Measurements from ENCODE around the gene TMEM158. TPM values are rescaled to one million over a fixed set of nuclear protein-coding genes. Genes with fewer than 3 reads are reported as not detected.
A peak's percentile ranks its signal among the peaks of the same experiment; 100 is the strongest.

Gene TMEM158
- total and polyA plus RNA-seq, 7 experiments from 2014 or later = 0.27 to 0.96 (median 0.60) TPM; not detected in 4

- no peak for DNase-seq
- Mint-ChIP-seq H3K9me3 (no peaks in the 10 kb centered on the region), H3K4me1 (peaks cover 0 to 26% (median 5%) of the 10 kb centered on the region in 7 donors), H3K27me3 (peaks cover 0 to 14% (median 0%) of the 10 kb centered on the region in 5 donors), H3K36me3 (no peaks in the 10 kb centered on the region), H3K27ac (peak overlapping the region in 1 of 9 donors; percentile 6), H3K4me3 (no peak overlapping the region)
- H3K4me3 ChIP-seq (ENCODE audit: low read length) = no peak overlapping the region
- intact Hi-C loops (cut with micrococcal nuclease) = no loop called here
- H3K4me1 ChIP-seq (ENCODE audit: control insufficient read depth in 2 of 2, insufficient read depth in 2 of 2, low read length in 2 of 2) = no peaks in the 10 kb centered on the region
- POLR2A ChIA-PET = no interaction called here
- no peak for ATAC-seq
- H3K36me3 ChIP-seq (ENCODE audit: control insufficient read depth in 2 of 3, insufficient read depth in 3 of 3, low read length in 3 of 3) = no peaks in the 10 kb centered on the region
- no peaks in the 10 kb centered on the region for H3K27me3 ChIP-seq (ENCODE audit: control insufficient read depth in 2 of 2, insufficient read depth in 2 of 2, low read length in 2 of 2)
- no peak overlapping the region for H3K27ac ChIP-seq (ENCODE audit: low read depth, low read length)
- CTCF ChIA-PET = interaction anchor here (0.8 kb wide), 1 partner anchor 27 kb away, joined by 3 read pairs; no protein-coding TSS in a partner anchor
- no peaks in the 10 kb centered on the region for H3K9me3 ChIP-seq (ENCODE audit: control insufficient read depth in 2 of 3, low read length in 3 of 3)
These were observed 39.2 kb downstream of the TMEM158 start for GRCh38 chr3:45186871-45187270.

GRCh38 chr3:45185461-45185860, 40.6 kb downstream of the TMEM158 start:
- Histone ChIP-seq H3K4me3 (ENCODE audit: low read length) (no peak overlapping the region), H3K27ac (ENCODE audit: low read depth, low read length) (no peak overlapping the region), H3K9me3 (ENCODE audit: control insufficient read depth in 2 of 3, low read length in 3 of 3) (no peaks in the 10 kb centered on the region), H3K4me1 (ENCODE audit: control insufficient read depth in 2 of 2, insufficient read depth in 2 of 2, low read length in 2 of 2) (no peaks in the 10 kb centered on the region), H3K27me3 (ENCODE audit: control insufficient read depth in 2 of 2, insufficient read depth in 2 of 2, low read length in 2 of 2) (no peaks in the 10 kb centered on the region), H3K36me3 (ENCODE audit: control insufficient read depth in 2 of 3, insufficient read depth in 3 of 3, low read length in 3 of 3) (no peaks in the 10 kb centered on the region)
- POLR2A ChIA-PET = no interaction called here
- CTCF ChIA-PET = no interaction called here
- H3K27me3 Mint-ChIP-seq = peaks cover 0 to 16% (median 0%) of the 10 kb centered on the region in 5 donors
- H3K36me3 Mint-ChIP-seq = no peaks in the 10 kb centered on the region
- DNase-seq = no peak
- no peaks in the 10 kb centered on the region for H3K9me3 Mint-ChIP-seq
- ATAC-seq = no peak
- no peak overlapping the region for H3K27ac Mint-ChIP-seq
- intact Hi-C loops (cut with micrococcal nuclease) = no loop called here
- H3K4me1 Mint-ChIP-seq = peaks cover 0 to 20% (median 5%) of the 10 kb centered on the region in 7 donors
- H3K4me3 Mint-ChIP-seq = no peak overlapping the region

GRCh38 chr3:45185052-45185451, 41.0 kb downstream of the TMEM158 start:
- Mint-ChIP-seq H3K36me3 (no peaks in the 10 kb centered on the region), H3K27me3 (peaks cover 0 to 20% (median under 1%) of the 10 kb centered on the region in 5 donors), H3K27ac (no peak overlapping the region), H3K4me1 (peaks cover 0 to 20% (median 5%) of the 10 kb centered on the region in 7 donors), H3K9me3 (no peaks in the 10 kb centered on the region), H3K4me3 (no peak overlapping the region)
- Histone ChIP-seq H3K36me3 (ENCODE audit: control insufficient read depth in 2 of 3, insufficient read depth in 3 of 3, low read length in 3 of 3) (no peaks in the 10 kb centered on the region), H3K4me3 (ENCODE audit: low read length) (no peak overlapping the region), H3K27ac (ENCODE audit: low read depth, low read length) (no peak overlapping the region), H3K4me1 (ENCODE audit: control insufficient read depth in 2 of 2, insufficient read depth in 2 of 2, low read length in 2 of 2) (no peaks in the 10 kb centered on the region), H3K9me3 (ENCODE audit: control insufficient read depth in 2 of 3, low read length in 3 of 3) (no peaks in the 10 kb centered on the region), H3K27me3 (ENCODE audit: control insufficient read depth in 2 of 2, insufficient read depth in 2 of 2, low read length in 2 of 2) (no peaks in the 10 kb centered on the region)
- DNase-seq = no peak
- CTCF ChIA-PET = interaction anchor here (1.0 kb wide), 1 partner anchor 25 kb away, joined by 3 read pairs; no protein-coding TSS in a partner anchor
- intact Hi-C loops (cut with micrococcal nuclease) = no loop called here
- no peak for ATAC-seq
- POLR2A ChIA-PET = no interaction called here

GRCh38 chr3:45183872-45184262, 42.2 kb downstream of the TMEM158 start:
- ChIA-PET CTCF (interaction anchor here (1.0 kb wide), 1 partner anchor 26 kb away, joined by 3 read pairs; no protein-coding TSS in a partner anchor), POLR2A (interaction anchor here (0.6 kb wide), 1 partner anchor 56 kb away, joined by 3 read pairs; no protein-coding TSS in a partner anchor)
- H3K4me3 ChIP-seq (ENCODE audit: low read length) = no peak overlapping the region
- Mint-ChIP-seq H3K27me3 (peaks cover 0 to 30% (median 8%) of the 10 kb centered on the region in 5 donors), H3K4me1 (peaks cover 0 to 17% (median 5%) of the 10 kb centered on the region in 7 donors), H3K4me3 (no peak overlapping the region), H3K36me3 (no peaks in the 10 kb centered on the region), H3K9me3 (no peaks in the 10 kb centered on the region), H3K27ac (peak overlapping the region in 1 of 9 donors; percentile 34)
- intact Hi-C loops (cut with micrococcal nuclease) = no loop called here
- H3K4me1 ChIP-seq (ENCODE audit: control insufficient read depth in 2 of 2, insufficient read depth in 2 of 2, low read length in 2 of 2) = no peaks in the 10 kb centered on the region
- no peaks in the 10 kb centered on the region for H3K9me3 ChIP-seq (ENCODE audit: control insufficient read depth in 2 of 3, low read length in 3 of 3)
- H3K27me3 ChIP-seq (ENCODE audit: control insufficient read depth in 2 of 2, insufficient read depth in 2 of 2, low read length in 2 of 2) = no peaks in the 10 kb centered on the region
- DNase-seq (no peak), ATAC-seq (no peak)
- no peak overlapping the region for H3K27ac ChIP-seq (ENCODE audit: low read depth, low read length)
- H3K36me3 ChIP-seq (ENCODE audit: control insufficient read depth in 2 of 3, insufficient read depth in 3 of 3, low read length in 3 of 3) = no peaks in the 10 kb centered on the region

GRCh38 chr3:45182915-45183871, 42.9 kb downstream of the TMEM158 start:
- Histone ChIP-seq H3K27me3 (ENCODE audit: control insufficient read depth in 2 of 2, insufficient read depth in 2 of 2, low read length in 2 of 2) (no peaks in the 10 kb centered on the region), H3K9me3 (ENCODE audit: control insufficient read depth in 2 of 3, low read length in 3 of 3) (no peaks in the 10 kb centered on the region), H3K4me3 (ENCODE audit: low read length) (no peak overlapping the region), H3K27ac (ENCODE audit: low read depth, low read length) (no peak overlapping the region), H3K4me1 (ENCODE audit: control insufficient read depth in 2 of 2, insufficient read depth in 2 of 2, low read length in 2 of 2) (no peaks in the 10 kb centered on the region), H3K36me3 (ENCODE audit: control insufficient read depth in 2 of 3, insufficient read depth in 3 of 3, low read length in 3 of 3) (no peaks in the 10 kb centered on the region)
- intact Hi-C loops (cut with micrococcal nuclease) = no loop called here
- no peak overlapping the region for H3K4me3 Mint-ChIP-seq
- ChIA-PET CTCF (interaction anchor here (0.7 kb wide), 1 partner anchor 138 kb away, joined by 3 read pairs; no protein-coding TSS in a partner anchor), POLR2A (interaction anchor here (0.6 kb wide), 1 partner anchor 55 kb away, joined by 3 read pairs; no protein-coding TSS in a partner anchor)
- no peaks in the 10 kb centered on the region for H3K9me3 Mint-ChIP-seq
- H3K27ac Mint-ChIP-seq = no peak overlapping the region
- ATAC-seq (no peak), DNase-seq (no peak)
- H3K27me3 Mint-ChIP-seq = peaks cover 0 to 36% (median 8%) of the 10 kb centered on the region in 5 donors
- no peaks in the 10 kb centered on the region for H3K36me3 Mint-ChIP-seq
- peaks cover 0 to 11% (median 5%) of the 10 kb centered on the region in 7 donors for H3K4me1 Mint-ChIP-seq

- DNase-seq (no peak), ATAC-seq (no peak)
- no peaks in the 10 kb centered on the region for H3K4me1 ChIP-seq (ENCODE audit: control insufficient read depth in 2 of 2, insufficient read depth in 2 of 2, low read length in 2 of 2)
- ChIA-PET POLR2A (no interaction called here), CTCF (interaction anchor here (0.7 kb wide), 1 partner anchor 896 kb away, joined by 3 read pairs; no protein-coding TSS in a partner anchor)
- no peaks in the 10 kb centered on the region for H3K36me3 ChIP-seq (ENCODE audit: control insufficient read depth in 2 of 3, insufficient read depth in 3 of 3, low read length in 3 of 3)
- peaks cover 0 to 5% (median 4%) of the 10 kb centered on the region in 7 donors for H3K4me1 Mint-ChIP-seq
- H3K9me3 ChIP-seq (ENCODE audit: control insufficient read depth in 2 of 3, low read length in 3 of 3) = no peaks in the 10 kb centered on the region
- H3K9me3 Mint-ChIP-seq = no peaks in the 10 kb centered on the region
- no peak overlapping the region for H3K27ac Mint-ChIP-seq
- H3K27ac ChIP-seq (ENCODE audit: low read depth, low read length) = no peak overlapping the region
- no peak overlapping the region for H3K4me3 ChIP-seq (ENCODE audit: low read length)
- H3K36me3 Mint-ChIP-seq = no peaks in the 10 kb centered on the region
- H3K4me3 Mint-ChIP-seq = no peak overlapping the region
- peaks cover 0 to 45% (median 8%) of the 10 kb centered on the region in 5 donors for H3K27me3 Mint-ChIP-seq
- H3K27me3 ChIP-seq (ENCODE audit: control insufficient read depth in 2 of 2, insufficient read depth in 2 of 2, low read length in 2 of 2) = no peaks in the 10 kb centered on the region
- intact Hi-C loops (cut with micrococcal nuclease) = no loop called here
These were observed 44.6 kb downstream of the TMEM158 start for GRCh38 chr3:45181496-45181895.

All from naive thymus-derived CD4-positive, alpha-beta T cell (primary cell).